Measurements from ENCODE around the gene DDX54. TPM values are rescaled to one million over a fixed set of nuclear protein-coding genes. Genes with fewer than 3 reads are reported as not detected.

Gene DDX54
- total RNA-seq, 1 donor from 2014 or later = 66.7 TPM

GRCh38 chr12:113196582-113196981 lies 11.3 kb upstream of the DDX54 start:
- Mint-ChIP-seq H3K27ac (no peak overlapping the region), H3K27me3 (ENCODE audit: low read depth) (no peaks in the 10 kb centered on the region), H3K9me3 (no peaks in the 10 kb centered on the region), H3K36me3 (peaks cover 6% of the 10 kb centered on the region), H3K4me3 (no peak overlapping the region), H3K4me1 (peaks cover 11% of the 10 kb centered on the region)
- no peak for TF ChIP-seq CTCF (IDR thresholded peaks at IDR 0.05; ENCODE audit: unreplicated experiment)
- no peak for DNase-seq (ENCODE audit: low spot score in 2 of 2, unreplicated experiment in 2 of 2)

GRCh38 chr12:113195598-113195997 lies 10.3 kb upstream of the DDX54 start:
- H3K9me3 Mint-ChIP-seq = no peaks in the 10 kb centered on the region
- peak overlapping the region; percentile 47 for H3K27ac Mint-ChIP-seq
- no peak for TF ChIP-seq CTCF (IDR thresholded peaks at IDR 0.05; ENCODE audit: unreplicated experiment)
- no peaks in the 10 kb centered on the region for H3K27me3 Mint-ChIP-seq (ENCODE audit: low read depth)
- DNase-seq (ENCODE audit: low spot score in 2 of 2, unreplicated experiment in 2 of 2) = no peak
- peaks cover 6% of the 10 kb centered on the region for H3K36me3 Mint-ChIP-seq
- H3K4me1 Mint-ChIP-seq = peaks cover 11% of the 10 kb centered on the region
- H3K4me3 Mint-ChIP-seq = no peak overlapping the region

GRCh38 chr12:113194971-113195391 lies 9.7 kb upstream of the DDX54 start:
- H3K27me3 Mint-ChIP-seq (ENCODE audit: low read depth) = no peaks in the 10 kb centered on the region
- H3K9me3 Mint-ChIP-seq = no peaks in the 10 kb centered on the region
- no peak overlapping the region for H3K4me3 Mint-ChIP-seq
- H3K4me1 Mint-ChIP-seq = peaks cover 11% of the 10 kb centered on the region
- H3K27ac Mint-ChIP-seq = no peak overlapping the region
- TF ChIP-seq CTCF (IDR thresholded peaks at IDR 0.05; ENCODE audit: unreplicated experiment) = no peak
- no peak for DNase-seq (ENCODE audit: low spot score in 2 of 2, unreplicated experiment in 2 of 2)
- peaks cover 9% of the 10 kb centered on the region for H3K36me3 Mint-ChIP-seq

GRCh38 chr12:113191227-113191626 lies 5.9 kb upstream of the DDX54 start:
- DNase-seq (ENCODE audit: low spot score in 2 of 2, unreplicated experiment in 2 of 2) = no peak
- no peak for TF ChIP-seq CTCF (IDR thresholded peaks at IDR 0.05; ENCODE audit: unreplicated experiment)
- Mint-ChIP-seq H3K27ac (no peak overlapping the region), H3K27me3 (ENCODE audit: low read depth) (no peaks in the 10 kb centered on the region), H3K9me3 (no peaks in the 10 kb centered on the region), H3K4me3 (no peak overlapping the region), H3K36me3 (peaks cover 23% of the 10 kb centered on the region), H3K4me1 (peaks cover 22% of the 10 kb centered on the region)

- H3K36me3 Mint-ChIP-seq = peaks cover 23% of the 10 kb centered on the region
- DNase-seq (ENCODE audit: low spot score in 2 of 2, unreplicated experiment in 2 of 2) = no peak
- TF ChIP-seq CTCF (IDR thresholded peaks at IDR 0.05; ENCODE audit: unreplicated experiment) = no peak
- H3K27ac Mint-ChIP-seq = no peak overlapping the region
- H3K9me3 Mint-ChIP-seq = no peaks in the 10 kb centered on the region
- H3K4me1 Mint-ChIP-seq = peaks cover 25% of the 10 kb centered on the region
- H3K27me3 Mint-ChIP-seq (ENCODE audit: low read depth) = no peaks in the 10 kb centered on the region
- no peak overlapping the region for H3K4me3 Mint-ChIP-seq
Measured at GRCh38 chr12:113190761-113191160, 5.5 kb upstream of the DDX54 start.

GRCh38 chr12:113189361-113189760 lies 4.1 kb upstream of the DDX54 start:
- Mint-ChIP-seq H3K27me3 (ENCODE audit: low read depth) (no peaks in the 10 kb centered on the region), H3K9me3 (no peaks in the 10 kb centered on the region), H3K4me3 (no peak overlapping the region), H3K27ac (no peak overlapping the region), H3K4me1 (peaks cover 21% of the 10 kb centered on the region), H3K36me3 (peaks cover 23% of the 10 kb centered on the region)
- DNase-seq (ENCODE audit: low spot score in 2 of 2, unreplicated experiment in 2 of 2) = no peak
- no peak for TF ChIP-seq CTCF (IDR thresholded peaks at IDR 0.05; ENCODE audit: unreplicated experiment)

All from mesothelial cell of epicardium (in vitro differentiated cells).